Suppressor macrophage (primary cell): ENCODE measurements around the gene NRXN3.

Experiments
- DNase-seq, 4 experiments: peaks; one replicate each; pipeline ENCODE4 v3.0.0-alpha.2; 2020 to 2022

Gene NRXN3

DNA sequence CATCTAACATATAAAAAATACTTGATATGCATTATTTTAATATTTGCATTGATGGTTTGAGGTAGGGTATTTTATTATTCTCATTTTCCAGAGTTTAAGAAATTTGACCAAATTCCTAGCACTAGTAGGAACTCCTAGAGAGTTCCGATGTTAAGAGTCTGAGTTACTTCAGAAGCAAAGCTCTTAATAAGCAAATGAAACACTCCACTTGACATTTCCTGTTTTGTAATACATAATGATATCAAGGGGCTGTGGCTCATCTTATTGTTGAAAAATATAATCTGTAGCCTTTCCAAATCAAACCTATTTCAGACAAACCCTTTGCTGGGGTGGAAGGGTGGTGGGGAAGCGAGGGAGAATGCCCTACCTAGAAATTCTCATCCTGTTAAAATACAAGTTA lies 1685.6 kb downstream of the NRXN3 start:
- no peak for DNase-seq

DNA sequence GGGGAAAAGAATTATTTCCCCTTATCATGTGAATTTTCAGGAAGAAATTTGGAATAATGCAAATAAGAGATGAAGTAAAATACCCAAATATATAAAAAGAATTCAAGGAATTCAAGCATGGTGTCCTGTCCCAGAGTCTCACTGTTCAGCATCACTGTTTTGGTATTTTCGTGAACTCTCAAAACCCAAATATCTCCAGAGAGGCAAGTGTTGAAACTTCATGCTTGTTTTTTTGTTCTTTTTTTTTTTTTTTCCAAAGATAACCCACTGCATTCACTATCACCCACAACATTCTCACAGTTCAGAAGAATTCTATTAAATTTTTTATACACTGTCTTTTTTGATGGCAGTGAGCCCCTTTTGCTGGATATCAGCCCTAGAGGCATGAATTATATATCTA lies 1686.2 kb downstream of the NRXN3 start:
- DNase-seq = no peak

DNA sequence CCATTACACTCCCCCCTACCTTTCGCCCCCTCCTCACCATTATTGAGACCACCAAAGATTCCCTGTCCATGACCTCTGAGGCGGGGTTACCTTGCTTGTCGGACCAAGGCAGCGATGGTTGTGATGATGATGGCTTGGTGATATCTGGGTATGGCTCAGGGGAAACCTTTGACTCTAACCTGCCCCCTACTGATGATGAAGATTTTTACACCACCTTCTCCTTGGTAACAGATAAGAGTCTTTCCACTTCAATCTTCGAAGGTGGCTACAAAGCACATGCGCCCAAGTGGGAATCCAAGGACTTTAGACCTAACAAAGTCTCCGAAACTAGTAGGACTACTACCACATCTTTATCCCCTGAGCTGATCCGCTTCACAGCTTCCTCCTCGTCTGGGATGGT lies 1690.9 kb downstream of the NRXN3 start:
- no peak for DNase-seq

DNA sequence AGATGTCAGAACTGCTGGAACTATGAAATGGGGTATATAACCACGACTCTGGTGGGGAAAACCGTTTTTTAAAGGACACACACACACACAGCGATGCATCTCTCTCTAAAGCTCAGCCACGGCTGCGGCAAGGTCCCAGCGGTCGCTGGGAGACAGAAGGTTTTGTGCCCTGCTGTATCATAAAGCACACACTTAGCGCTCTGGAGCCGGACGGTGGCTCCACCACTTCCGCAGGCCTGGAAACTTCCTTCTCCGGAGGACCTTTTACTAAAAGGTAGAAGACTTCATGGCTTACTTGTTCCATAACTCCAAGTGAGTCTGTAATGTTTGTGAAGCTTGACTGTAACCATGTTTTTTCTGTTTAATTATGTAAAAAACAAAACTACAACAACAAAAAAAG lies 1691.9 kb downstream of the NRXN3 start:
- no peak for DNase-seq

DNA sequence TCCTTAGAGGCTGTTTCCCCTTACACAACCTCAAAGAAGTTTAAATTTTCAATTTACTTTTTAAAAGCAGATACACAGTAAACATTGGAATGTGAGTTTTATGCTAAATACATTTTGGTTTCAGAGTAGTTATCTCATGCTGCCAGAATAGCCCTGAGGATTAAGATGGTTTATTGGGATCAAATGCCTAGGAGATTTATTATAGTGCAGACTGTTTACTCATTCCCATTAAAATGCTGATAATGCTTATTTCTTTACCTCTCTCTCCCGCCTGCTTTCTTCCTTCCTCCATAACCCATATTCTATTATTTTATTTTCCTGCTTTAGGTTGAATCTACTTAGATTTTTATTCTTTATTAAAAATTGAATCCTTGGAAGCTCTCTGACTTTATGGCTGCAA lies 1701.0 kb downstream of the NRXN3 start:
- no peak for DNase-seq

DNA sequence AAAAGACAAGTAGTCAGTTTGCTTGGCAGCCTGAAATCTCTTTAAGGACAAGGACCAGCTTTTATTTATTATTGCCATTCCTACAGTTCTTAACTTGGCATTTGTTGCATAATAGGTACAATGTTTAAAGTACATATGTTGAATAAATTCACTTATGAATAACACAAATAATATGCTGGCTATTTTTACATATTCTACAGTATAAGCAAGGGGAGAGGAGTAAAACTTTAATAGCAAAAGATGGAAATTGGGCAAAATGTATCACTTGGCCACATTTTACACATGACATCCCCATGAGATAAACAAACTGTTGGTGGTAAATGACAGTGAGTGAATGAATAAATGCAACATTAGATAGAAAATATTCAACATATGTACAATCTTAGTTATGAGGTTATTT lies 1708.1 kb downstream of the NRXN3 start:
- no peak for DNase-seq

DNA sequence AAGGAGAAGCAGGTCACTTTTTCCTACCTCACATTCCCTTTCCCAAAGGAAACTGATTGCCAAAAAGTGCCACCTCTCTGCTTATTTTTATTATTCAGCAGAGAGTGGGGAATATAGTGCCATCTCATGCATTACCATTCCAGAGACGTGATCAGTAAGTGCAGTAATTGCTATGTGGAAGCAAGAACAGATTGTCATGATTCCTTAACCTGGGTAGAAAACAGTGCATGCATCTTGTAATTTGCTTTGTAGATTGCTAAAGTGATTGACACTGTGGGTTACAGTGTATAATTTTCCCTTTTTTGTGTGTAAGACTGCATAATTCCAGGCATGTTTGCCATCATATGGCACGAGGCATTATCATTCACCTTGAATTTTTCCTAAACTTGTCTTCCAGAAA lies 1708.6 kb downstream of the NRXN3 start:
- no peak for DNase-seq

DNA sequence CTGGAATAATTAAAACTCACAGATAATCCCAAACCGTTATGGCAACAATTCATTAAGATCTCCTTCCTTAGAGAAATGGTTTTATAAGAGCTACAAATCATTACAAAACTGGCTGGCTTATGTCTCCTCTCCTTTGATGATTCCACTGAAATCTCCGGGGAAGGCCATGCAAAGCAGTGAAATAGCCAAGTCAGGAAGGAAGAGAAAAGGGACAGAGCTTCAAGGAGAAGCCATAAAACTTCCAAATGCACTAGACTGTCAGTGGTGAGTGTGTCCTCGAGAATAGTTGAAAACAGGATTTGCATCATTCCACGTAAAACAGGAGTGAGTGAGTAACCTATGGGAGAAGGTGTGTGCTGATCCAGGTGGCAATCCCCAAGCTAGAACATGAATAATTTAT lies 1711.1 kb downstream of the NRXN3 start:
- no peak for DNase-seq

DNA sequence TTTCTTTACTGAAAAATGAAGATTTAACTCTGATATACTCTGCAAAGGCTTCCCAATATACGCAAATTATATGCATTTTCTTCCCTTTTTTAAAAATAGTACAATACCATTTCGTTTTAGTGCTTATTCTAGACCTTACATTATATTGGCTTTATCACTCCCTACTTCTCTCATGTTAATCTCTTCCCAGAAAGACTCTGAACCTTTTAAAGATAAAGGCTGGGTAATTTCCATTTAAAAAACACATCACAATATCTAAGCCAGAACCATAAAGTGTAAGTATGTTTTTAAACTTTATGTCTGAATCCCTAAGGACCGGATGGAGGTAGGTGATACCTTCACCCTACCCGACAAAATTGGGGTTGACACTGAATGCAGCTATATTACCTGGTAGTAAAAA lies 1720.4 kb downstream of the NRXN3 start:
- no peak for DNase-seq

DNA sequence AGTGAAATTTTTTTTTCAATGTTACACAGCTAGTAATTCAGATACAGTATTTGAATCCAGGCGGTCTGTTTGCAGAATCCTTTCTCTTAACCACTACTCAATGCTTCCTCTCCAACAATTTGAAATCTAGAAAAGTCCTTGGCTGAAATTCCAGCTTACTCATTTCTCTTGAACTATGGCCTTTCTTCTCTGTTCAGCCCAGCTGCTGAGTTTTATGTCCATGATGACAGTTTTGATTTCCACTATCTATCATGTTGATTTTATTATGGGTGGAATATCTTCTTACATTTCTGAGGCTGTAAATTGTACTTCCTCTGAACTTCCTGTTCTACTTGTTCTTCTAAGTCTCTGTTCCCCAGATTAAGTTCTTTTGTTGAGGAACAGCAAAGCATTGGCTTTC lies 1725.8 kb downstream of the NRXN3 start:
- DNase-seq = no peak

DNA sequence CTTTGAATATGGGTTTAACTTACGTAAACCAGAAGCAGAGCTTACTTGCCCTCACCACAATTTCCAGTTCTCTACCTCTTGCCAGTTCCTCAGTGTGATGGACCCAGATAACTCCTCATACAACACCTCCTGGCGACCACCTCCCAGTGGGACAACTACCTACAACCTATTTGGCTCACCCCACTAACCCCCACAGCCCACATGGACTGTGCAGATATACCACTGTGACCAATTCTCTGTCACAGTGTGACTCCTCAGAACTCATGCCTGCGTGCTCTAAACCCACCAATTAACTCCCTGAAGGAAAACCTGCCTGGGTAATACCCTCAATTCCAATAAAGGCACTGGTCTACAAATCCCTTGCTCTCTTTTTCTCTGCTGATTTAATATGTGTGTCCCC lies 1729.4 kb downstream of the NRXN3 start:
- DNase-seq = no peak

DNA sequence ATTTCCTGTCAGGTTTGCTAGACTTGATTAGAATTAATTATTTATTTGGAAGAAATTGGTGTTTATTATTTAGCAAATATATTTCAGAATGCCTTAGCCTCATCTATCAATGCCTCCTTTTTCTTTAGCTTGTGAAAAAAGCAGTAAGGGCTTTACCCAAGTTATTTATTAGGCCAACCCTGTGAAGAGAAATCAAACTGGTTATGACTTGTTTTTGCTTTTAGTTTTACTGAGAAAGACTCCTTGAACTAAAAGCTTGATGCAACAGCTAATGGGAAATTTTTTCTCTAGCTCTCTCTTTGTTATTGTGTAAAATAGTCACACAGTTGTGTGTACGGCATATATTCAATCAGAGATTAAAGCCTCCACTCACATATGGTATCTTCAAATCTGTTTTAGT lies 1734.3 kb downstream of the NRXN3 start:
- no peak for DNase-seq

DNA sequence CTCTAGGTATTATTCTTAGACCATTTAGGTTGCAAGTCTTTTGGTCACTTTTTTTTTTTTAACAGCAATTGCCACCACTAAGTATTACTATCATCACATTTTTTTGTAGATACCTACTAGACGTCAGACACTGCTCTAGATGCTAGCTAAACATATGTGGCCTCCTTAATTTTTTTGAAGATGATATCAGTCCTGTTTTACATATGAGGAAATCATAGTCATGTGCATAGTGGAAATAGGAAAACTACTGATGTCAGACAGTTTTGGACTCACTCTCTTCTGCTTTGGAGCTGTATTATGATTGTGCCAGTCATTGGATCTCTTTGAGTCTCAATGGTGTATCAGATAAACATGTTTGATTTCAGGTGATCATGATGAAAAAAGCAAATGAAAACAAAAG lies 1736.8 kb downstream of the NRXN3 start:
- no peak for DNase-seq

DNA sequence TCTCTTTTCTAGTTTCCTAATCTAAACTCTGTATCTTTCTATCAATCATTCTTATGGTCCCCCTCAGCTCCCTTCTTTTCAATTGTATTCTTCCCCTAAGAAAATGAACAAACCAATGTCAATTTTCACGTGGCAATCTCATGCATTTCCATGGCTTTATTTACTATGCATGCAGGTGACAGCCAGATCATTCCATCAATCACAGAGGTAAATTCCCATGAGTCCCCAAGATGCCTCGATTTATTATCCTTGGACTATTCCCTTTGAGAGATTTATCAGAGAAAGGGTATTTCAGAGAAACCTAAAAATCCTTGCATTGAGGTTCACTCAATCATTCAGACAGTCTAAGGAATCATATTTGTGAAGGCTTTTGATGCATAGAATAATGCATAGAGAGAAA lies 1739.9 kb downstream of the NRXN3 start:
- DNase-seq = no peak

DNA sequence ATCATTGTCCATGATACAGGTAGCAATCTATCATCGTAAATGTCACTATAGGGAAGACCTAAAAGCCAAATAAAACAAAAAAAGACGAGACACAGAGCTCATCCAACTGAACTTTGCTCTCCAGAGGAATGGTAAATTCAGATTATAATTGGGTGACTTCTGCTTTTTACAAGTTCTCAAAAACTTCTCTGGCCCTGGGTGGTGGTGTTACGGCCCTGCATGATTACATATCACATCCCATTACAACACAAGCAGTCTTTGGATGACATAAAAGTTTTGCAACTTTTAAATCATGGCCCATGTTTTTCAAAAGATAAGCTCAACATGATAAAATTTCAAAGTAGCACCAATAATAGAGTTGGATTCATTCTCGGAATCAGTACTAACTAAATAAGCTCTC lies 1741.6 kb downstream of the NRXN3 start:
- no peak for DNase-seq

DNA sequence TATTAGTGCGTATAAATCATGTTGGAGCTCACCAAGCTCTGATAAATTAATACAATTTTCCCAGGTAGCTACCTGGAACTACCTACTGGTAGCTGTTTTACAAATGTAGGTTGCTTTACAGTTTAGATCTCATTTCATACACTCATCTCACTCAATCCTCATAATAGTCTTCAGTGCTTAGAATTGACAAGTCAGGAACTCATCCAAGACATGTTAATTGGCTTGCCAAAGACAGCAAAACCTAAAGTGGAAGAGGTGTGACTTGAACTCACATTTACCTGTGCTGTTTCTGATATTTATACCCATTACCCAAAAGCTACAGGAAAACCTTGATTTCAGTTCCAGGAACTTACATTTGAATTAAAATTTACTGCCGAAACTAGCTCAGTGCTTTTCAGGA lies 1744.4 kb downstream of the NRXN3 start:
- DNase-seq = no peak

DNA sequence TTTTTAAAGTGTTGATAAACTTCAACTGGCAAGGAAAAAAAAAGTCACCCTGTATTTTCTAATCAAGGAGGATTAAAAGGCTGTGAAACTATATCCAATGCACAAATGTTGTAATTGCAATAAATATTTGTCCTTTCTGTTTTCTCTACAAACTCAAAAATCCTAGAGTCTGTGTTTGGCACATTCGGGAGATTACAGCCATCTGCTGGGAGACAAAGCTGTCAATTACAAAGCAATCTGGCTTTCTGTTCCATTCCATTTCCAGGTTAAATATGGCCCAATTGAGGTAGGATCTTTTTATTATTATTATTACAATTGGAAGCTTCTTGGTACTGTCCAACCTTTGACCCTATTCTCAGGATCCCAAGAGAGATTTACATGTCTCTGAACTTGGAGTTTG lies 1745.2 kb downstream of the NRXN3 start:
- DNase-seq = no peak

DNA sequence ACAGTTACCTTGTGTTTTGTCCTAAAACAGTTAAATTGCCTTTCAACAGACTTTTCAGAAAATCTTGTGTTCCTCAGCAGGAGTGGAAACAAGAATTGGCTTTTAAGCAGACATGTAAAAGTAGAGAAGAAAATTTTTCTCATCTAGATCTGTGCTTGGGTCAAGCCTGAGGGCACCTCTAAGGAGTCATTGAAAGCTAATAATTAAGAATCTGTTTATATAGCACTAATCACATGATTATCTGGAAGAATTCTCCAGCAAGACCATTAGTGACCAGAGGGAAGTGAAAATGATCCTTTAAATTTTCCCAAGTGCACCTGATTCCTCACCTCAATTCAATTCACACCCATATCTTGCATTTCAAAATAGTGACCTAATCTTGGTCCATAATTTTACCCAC lies 1746.1 kb downstream of the NRXN3 start:
- no peak for DNase-seq

DNA sequence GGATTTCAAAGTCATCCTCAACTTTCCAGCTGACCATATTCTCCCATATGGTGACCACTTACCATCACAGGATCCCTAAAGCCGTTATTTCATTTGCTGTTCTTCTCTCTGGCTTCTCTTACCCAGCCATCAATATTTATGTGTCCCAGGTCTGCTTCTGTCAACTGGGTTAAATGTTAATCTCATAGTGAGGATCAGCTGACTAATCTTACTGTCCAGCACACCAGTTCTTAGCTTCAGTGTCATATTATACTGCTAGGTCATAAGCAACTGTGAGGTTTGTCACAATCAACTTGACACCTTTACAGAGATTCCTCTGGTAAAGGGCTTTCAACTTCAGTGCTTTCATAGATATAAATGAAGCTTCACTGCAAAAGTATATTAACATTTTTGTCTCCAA lies 1746.7 kb downstream of the NRXN3 start:
- DNase-seq = no peak
